ENCODE data around the gene ACTG2. TPM values are rescaled to one million over a fixed set of nuclear protein-coding genes. Genes with fewer than 3 reads are reported as not detected.

Gene ACTG2
- polyA plus RNA-seq, 6 donors from 2014 or later, result not detected

DNA sequence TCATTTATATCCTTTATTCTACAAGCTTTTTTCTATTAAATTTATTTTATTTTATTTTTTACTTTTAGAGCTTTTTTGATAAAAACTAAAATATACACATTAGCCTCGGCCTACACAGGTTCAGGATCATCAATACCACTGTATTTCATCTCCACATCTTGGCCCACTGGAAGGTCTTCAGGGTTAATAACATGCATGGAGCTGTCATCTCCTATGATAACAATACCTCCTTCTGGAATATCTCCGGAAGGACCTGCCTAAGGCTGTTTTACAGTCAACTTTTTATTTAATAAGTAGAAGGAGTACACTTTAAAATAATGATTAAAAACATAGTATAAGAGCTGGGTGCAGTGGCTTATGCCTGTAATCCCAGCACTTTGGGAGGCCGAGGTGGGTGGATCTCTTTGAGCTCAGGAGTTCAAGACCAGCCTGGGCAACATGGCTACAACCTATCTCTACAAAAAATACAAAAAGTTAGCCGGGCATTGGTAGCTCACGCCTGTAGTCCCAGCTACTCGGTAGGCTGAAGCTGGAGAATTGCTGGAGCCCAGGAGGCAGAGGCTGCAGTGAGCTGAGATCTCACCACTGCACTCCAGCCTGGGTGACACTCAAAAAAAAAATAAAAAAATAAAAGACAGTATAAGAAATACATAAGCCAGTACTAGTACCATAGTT, 18.2 kb downstream of the ACTG2 start:
- no peaks in the 10 kb centered on the region for H3K36me3 Mint-ChIP-seq
- no peaks in the 10 kb centered on the region for H3K9me3 Mint-ChIP-seq
- H3K27me3 Mint-ChIP-seq, result peaks cover 0 to 7% (median 5%) of the 10 kb centered on the region in 3 donors
- ATAC-seq (ENCODE audit: low read depth in 2 of 2) (no peak), DNase-seq (no peak)
- H3K27ac Mint-ChIP-seq, result no peak overlapping the region
- peaks cover 0 to 5% (median 4%) of the 10 kb centered on the region in 3 donors for H3K4me1 Mint-ChIP-seq
- H3K4me3 Mint-ChIP-seq, result no peak overlapping the region

DNA sequence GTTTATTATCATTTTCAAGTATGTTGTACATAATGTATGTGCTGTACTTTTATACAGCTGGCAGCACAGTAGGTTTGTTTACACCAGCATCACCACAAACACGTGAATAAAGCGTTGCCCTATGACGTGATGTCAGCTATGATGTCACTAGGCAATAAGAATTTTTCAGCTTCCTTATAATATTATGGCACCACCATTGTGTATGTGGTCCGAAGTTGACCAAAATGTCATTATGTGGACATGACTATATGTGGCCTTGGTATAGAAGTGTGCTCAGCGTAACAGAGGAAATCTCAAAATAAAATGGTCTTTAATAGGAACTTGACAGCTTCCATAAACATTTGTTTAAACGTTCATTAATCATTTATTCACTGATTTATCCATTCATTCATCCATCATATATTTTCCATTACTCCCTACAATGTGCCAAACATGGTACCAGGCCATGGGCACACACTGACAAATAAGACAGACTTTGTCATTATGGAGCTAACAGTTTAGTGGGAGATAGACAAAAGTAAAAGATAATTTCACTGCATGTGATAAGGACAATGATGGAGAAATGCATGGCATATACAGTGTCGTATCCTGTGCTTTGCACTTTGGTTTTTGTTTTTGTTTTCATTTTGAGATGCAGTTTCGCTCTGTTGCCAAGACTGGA, 18.9 kb downstream of the ACTG2 start:
- ATAC-seq (ENCODE audit: low read depth in 2 of 2), result no peak
- no peak overlapping the region for H3K27ac Mint-ChIP-seq
- no peak for DNase-seq
- peaks cover 0 to 7% (median 5%) of the 10 kb centered on the region in 3 donors for H3K27me3 Mint-ChIP-seq
- no peak overlapping the region for H3K4me3 Mint-ChIP-seq
- H3K4me1 Mint-ChIP-seq, result peaks cover 0 to 5% (median 4%) of the 10 kb centered on the region in 3 donors
- no peaks in the 10 kb centered on the region for H3K9me3 Mint-ChIP-seq
- H3K36me3 Mint-ChIP-seq, result no peaks in the 10 kb centered on the region

DNA sequence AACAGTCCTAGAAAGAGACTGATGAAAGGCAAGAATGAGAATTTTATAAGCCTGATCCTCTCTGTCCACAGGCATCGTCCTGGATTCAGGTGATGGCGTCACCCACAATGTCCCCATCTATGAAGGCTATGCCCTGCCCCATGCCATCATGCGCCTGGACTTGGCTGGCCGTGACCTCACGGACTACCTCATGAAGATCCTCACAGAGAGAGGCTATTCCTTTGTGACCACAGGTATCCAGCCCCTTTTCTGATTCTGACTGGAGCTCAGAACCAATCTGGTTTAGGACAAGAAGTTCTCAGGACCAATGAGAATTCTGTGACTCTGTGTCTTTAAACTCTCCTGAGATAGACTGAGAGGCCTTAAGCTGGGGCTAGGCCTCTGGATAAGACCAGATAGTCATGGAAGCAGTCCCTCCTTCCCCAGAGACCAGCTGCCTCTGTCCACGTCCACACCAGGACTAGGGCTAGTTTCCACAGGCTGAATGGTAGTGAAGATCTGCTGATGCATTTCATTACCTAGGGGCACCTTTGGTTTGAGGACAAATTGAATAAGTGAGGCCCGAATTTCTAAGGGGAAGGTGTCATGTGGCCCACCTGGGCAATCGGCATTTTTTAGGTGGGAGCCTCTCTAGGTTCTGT, 20.7 kb downstream of the ACTG2 start:
- Mint-ChIP-seq H3K27ac (no peak overlapping the region), H3K4me1 (no peaks in the 10 kb centered on the region), H3K4me3 (no peak overlapping the region), H3K27me3 (peaks cover 5 to 8% (median 7%) of the 10 kb centered on the region in 3 donors), H3K36me3 (no peaks in the 10 kb centered on the region), H3K9me3 (no peaks in the 10 kb centered on the region)
- no peak for ATAC-seq (ENCODE audit: low read depth in 2 of 2)
- no peak for DNase-seq

DNA sequence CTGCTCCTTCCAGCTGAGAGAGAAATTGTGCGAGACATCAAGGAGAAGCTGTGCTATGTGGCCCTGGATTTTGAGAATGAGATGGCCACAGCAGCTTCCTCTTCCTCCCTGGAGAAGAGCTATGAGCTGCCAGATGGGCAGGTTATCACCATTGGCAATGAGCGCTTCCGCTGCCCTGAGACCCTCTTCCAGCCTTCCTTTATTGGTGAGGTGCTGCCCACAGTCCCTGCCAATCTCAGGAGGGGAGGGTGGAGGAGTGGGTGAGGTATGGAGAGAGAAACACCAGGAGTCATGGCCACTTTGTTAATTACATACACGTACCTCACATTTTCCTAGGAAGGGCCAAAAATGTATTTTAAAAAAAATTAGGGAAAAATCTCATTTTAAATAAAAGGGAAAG, 21.9 kb downstream of the ACTG2 start:
- ATAC-seq (ENCODE audit: low read depth in 2 of 2) (no peak), DNase-seq (no peak)
- H3K4me1 Mint-ChIP-seq, result no peaks in the 10 kb centered on the region
- no peaks in the 10 kb centered on the region for H3K9me3 Mint-ChIP-seq
- H3K36me3 Mint-ChIP-seq, result no peaks in the 10 kb centered on the region
- peaks cover 8 to 11% (median 8%) of the 10 kb centered on the region in 3 donors for H3K27me3 Mint-ChIP-seq
- peak overlapping the region in 1 of 6 donors; percentile 94 for H3K27ac Mint-ChIP-seq
- H3K4me3 Mint-ChIP-seq, result no peak overlapping the region

DNA sequence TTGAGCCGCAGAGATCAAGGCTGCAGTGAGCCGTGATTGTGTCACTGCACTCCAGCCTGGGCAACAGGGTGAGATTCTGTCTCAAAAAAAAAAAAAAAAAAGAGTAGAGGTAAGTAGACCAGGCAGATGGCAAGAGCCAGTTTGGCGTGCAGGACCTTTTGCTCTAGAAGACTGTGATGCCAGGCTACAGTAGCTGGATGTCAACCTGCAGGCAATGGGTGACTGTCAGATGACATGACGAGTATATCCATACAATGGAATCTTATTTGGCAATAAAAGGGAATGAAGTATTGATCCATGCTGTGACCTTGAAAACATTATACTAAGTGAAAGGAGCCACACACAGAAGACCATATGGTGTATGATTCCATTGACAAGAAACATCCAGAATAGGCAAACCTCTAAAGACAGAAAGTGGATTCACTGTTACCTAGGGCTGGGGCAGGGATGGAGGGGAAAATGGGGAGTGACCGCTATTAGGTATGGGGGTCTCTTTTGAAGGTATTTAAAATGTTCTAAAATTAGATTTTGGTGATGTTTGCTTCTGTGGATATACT, 22.7 kb downstream of the ACTG2 start:
- DNase-seq (no peak), ATAC-seq (ENCODE audit: low read depth in 2 of 2) (no peak)
- no peak overlapping the region for H3K27ac Mint-ChIP-seq
- no peaks in the 10 kb centered on the region for H3K4me1 Mint-ChIP-seq
- peaks cover 10 to 14% (median 12%) of the 10 kb centered on the region in 3 donors for H3K27me3 Mint-ChIP-seq
- H3K36me3 Mint-ChIP-seq, result no peaks in the 10 kb centered on the region
- H3K4me3 Mint-ChIP-seq, result no peak overlapping the region
- no peaks in the 10 kb centered on the region for H3K9me3 Mint-ChIP-seq

DNA sequence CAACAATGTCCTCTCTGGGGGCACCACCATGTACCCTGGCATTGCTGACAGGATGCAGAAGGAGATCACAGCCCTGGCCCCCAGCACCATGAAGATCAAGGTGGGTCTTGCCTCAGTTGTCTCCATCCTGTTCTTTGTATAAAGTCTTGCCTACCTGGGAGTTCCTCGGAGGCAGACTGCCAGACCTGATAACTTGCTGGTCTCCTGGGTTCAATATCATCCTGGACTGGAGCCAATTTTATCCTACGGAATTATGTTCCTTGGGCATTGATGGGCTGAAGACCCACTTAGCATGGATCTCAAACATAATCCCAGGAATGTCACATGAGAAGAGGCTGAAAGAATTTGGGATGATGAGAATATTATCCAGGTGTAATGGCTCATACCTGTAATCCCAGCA, 23.9 kb downstream of the ACTG2 start:
- H3K9me3 Mint-ChIP-seq, result no peaks in the 10 kb centered on the region

DNA sequence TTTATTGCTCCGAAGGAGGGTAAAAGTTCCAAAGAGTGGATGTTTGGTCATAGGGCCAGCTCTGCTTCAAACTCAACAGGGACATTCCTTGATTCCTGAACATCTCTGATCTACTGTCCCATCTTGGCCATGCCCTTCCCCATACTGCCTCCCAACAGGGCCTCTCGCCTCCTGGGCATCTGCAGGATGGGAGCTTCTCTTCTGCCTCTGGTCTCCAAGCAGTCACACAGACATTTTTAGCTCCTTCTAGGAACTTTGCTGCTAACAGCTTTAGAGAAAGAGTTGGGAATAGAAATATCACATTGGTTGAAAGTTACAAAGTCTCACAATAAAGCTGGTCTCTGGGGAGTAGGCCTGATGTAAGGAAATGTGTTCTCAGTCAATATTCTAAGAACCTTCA, 24.5 kb downstream of the ACTG2 start:
- no peak for DNase-seq
- peaks cover 10 to 14% (median 12%) of the 10 kb centered on the region in 3 donors for H3K27me3 Mint-ChIP-seq
- no peak for ATAC-seq (ENCODE audit: low read depth in 2 of 2)
- no peak overlapping the region for H3K4me3 Mint-ChIP-seq
- H3K9me3 Mint-ChIP-seq, result no peaks in the 10 kb centered on the region
- no peaks in the 10 kb centered on the region for H3K36me3 Mint-ChIP-seq
- H3K27ac Mint-ChIP-seq, result peak overlapping the region in 1 of 6 donors; percentile 52
- peaks cover 0 to 3% (median 0%) of the 10 kb centered on the region in 3 donors for H3K4me1 Mint-ChIP-seq

More for the DNA sequence above, 23.9 kb downstream of the ACTG2 start:
- ATAC-seq (ENCODE audit: low read depth in 2 of 2), result no peak
- Mint-ChIP-seq H3K4me3 (no peak overlapping the region), H3K27ac (no peak overlapping the region), H3K4me1 (no peaks in the 10 kb centered on the region), H3K36me3 (no peaks in the 10 kb centered on the region), H3K27me3 (peaks cover 10 to 14% (median 12%) of the 10 kb centered on the region in 3 donors)
- DNase-seq, result no peak

DNA sequence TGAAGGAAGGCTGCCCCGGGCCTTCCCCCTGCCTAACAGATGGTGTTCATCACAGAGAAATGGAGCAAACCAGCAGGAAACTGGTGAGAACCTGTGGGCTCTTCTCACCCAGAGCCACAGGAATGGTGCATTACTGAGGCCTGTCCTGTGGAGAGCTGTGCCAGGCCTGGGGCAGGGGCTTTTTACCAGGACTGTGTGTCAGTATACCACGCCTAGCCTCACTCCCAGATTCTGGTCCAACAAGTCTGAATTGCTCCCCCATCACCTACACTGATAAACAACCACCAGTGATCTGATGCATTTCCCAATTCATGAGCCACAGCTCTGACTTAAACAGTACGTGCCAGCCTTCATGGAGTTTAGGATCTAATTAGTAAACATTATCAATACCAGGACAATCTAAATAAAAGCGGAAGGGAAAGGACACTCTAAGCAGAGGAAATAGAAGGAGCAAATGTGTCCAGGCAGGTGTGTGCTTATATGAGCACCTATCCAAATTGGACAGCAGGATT, 24.9 kb downstream of the ACTG2 start:
- H3K27me3 Mint-ChIP-seq, result peaks cover 10 to 14% (median 12%) of the 10 kb centered on the region in 3 donors
- H3K36me3 Mint-ChIP-seq, result no peaks in the 10 kb centered on the region
- H3K4me3 Mint-ChIP-seq, result peak overlapping the region in 1 of 8 donors; percentile 30
- H3K27ac Mint-ChIP-seq, result no peak overlapping the region
- H3K4me1 Mint-ChIP-seq, result peaks cover 0 to 7% (median 2%) of the 10 kb centered on the region in 3 donors
- H3K9me3 Mint-ChIP-seq, result no peaks in the 10 kb centered on the region
- DNase-seq (no peak), ATAC-seq (ENCODE audit: low read depth in 2 of 2) (no peak)

DNA sequence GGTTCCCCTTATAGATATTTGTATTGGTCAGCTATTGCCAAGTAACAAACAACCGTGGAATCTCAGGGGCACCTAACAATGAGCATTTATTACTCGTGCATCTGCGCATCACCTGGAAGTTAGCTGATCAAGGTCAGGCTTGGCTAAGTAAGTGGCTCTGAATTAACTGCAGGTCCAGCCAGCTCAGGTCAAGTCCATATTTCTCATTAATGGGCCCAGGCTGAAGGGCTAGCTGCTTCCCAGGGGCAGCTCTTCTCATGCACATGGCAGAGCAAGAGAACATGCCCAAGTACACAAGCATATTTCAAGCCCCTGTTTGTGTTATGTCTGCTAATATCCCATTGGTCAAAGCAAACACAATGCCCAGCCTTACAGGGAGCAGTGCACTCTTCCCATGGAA, 26.0 kb downstream of the ACTG2 start:
- Mint-ChIP-seq H3K4me1 (peaks cover 0 to 14% (median 12%) of the 10 kb centered on the region in 3 donors), H3K27me3 (peaks cover 10 to 14% (median 12%) of the 10 kb centered on the region in 3 donors), H3K4me3 (no peak overlapping the region), H3K9me3 (no peaks in the 10 kb centered on the region), H3K36me3 (no peaks in the 10 kb centered on the region), H3K27ac (peak overlapping the region in 1 of 6 donors; percentile 16)
- DNase-seq, result no peak
- no peak for ATAC-seq (ENCODE audit: low read depth in 2 of 2)

DNA sequence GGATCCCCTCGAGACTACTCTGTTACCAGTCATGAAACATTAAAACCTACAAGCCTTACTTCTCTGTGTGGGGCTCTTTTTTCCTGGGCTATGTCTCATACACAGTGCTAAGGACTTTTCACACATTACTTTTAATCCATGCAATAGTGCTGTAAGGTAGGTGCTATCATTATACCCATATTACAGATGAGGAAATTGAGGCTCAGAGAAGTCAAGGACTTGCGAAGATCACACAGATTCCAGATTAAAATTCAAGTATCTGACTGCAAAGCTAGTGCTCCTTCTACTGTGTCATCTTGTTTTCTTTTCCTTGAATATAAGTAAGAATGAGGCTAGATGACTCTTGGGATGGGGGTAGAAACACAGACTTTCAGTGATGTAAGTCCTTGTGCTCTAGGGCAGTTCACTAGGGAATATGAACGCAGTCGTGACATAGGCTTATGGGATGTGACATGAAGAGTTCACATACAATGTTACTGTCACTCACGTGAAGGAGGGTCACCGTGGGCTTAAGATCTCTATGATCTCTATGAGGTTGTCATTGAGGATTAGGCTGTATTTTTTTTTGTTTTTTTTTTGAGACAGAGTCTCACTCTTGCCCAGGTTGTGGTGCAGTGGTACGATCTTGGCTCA, 26.9 kb downstream of the ACTG2 start:
- no peak for ATAC-seq (ENCODE audit: low read depth in 2 of 2)
- peaks cover 0 to 14% (median 12%) of the 10 kb centered on the region in 3 donors for H3K4me1 Mint-ChIP-seq
- H3K36me3 Mint-ChIP-seq, result no peaks in the 10 kb centered on the region
- H3K27ac Mint-ChIP-seq, result no peak overlapping the region
- H3K27me3 Mint-ChIP-seq, result peaks cover 10 to 14% (median 12%) of the 10 kb centered on the region in 3 donors
- H3K9me3 Mint-ChIP-seq, result no peaks in the 10 kb centered on the region
- no peak for DNase-seq
- no peak overlapping the region for H3K4me3 Mint-ChIP-seq

DNA sequence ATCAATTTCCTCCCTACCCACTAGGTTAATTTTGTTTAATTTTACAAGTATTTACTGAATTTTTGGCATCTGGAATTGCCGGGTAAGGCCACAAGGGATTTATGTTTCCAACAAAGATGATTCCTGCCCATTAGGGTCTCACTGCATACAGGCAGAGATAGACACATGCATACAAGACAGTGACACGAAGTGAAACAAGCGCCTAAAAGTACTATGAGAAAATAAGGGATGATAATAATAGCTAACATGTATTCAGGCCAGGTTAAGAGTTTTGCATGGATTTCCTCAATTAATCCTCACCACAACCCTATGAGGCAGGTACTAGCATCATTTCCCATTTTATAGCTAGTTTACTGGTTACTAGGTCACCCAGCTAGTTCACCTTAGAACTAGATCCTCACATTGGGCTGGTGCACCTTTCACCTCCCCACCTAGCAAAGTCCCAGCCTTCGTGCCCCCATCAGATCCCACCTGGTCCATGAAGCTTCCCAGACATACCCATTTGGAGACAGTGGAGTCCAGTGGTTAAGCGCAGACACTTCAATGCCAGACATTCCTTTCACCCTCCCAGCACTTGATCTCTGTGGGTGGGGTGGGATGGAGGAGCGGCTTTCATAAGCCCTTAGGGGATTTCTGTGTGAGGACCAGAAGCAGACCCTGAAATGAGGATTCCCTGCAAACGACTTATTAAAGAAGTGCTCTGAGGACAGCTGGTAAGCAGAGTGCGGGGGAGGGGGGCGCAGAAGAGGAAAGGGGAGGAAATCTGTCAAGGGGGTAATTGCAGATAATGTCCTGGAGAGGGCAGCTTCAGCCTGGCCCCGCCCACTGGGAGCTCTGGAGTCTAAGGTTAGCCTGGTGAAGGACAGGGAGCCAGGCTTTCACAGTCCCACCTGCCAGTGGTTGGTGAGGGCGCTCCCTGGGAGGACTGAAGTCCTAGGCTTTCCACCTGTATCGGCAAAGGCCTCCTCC, 28.1 kb downstream of the ACTG2 start:
- H3K9me3 Mint-ChIP-seq, result peaks cover 0 to under 1% (median 0%) of the 10 kb centered on the region in 7 donors
- H3K27me3 Mint-ChIP-seq, result peaks cover 5 to 14% (median 5%) of the 10 kb centered on the region in 3 donors
- H3K4me3 Mint-ChIP-seq, result no peak overlapping the region
- H3K36me3 Mint-ChIP-seq, result no peaks in the 10 kb centered on the region
- H3K27ac Mint-ChIP-seq, result peak overlapping the region in 3 of 6 donors; percentile 7 to 64 (median 36)
- H3K4me1 Mint-ChIP-seq, result peaks cover 0 to 22% (median 12%) of the 10 kb centered on the region in 3 donors
- DNase-seq (no peak), ATAC-seq (ENCODE audit: low read depth in 2 of 2) (peak; percentile 49 to 58)

DNA sequence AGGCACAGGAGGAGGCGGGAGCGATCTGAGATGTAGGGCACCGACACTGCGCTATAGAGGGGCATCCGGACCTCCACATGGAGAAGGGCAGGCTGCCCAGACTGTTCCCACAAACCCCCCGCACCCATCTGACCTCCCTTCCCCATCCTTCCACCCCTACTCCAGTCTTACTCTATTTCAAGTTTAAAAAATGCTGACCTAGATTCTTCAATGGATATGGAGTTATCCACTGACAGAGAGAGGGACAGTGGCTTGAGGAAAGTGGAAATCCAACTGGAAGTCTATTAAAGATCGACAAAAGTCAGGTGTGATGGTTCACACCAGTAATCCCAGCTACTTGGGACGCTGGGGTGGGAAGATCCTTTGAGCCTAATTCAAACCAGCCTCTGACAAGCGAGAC, 28.8 kb downstream of the ACTG2 start:
- Mint-ChIP-seq H3K4me3 (peak overlapping the region in 1 of 8 donors; percentile 46), H3K36me3 (no peaks in the 10 kb centered on the region), H3K27ac (peak overlapping the region in 2 of 6 donors; percentile 36 to 69), H3K4me1 (peaks cover 2 to 28% (median 12%) of the 10 kb centered on the region in 3 donors), H3K27me3 (peaks cover 5 to 14% (median 5%) of the 10 kb centered on the region in 3 donors), H3K9me3 (peaks cover 0 to 3% (median 0%) of the 10 kb centered on the region in 7 donors)
- ATAC-seq (ENCODE audit: low read depth in 2 of 2) (no peak), DNase-seq (no peak)

Data from naive B cell (primary cell).